ENCODE measurements around the gene ETV6.
A peak's percentile ranks its signal among the peaks of the same experiment; 100 is the strongest.

Gene ETV6

GRCh38 chr12:11716794-11717518, 67.5 kb downstream of the ETV6 start:
- peaks cover 38% of the 10 kb centered on the region for H3K36me3 Mint-ChIP-seq
- CTCF ChIA-PET: no interaction called here

GRCh38 chr12:11717519-11717961, 68.1 kb downstream of the ETV6 start:
- Mint-ChIP-seq H3K27me3 (no peaks in the 10 kb centered on the region), H3K27ac (no peak overlapping the region), H3K4me3 (no peak overlapping the region), H3K4me1 (peaks cover 17% of the 10 kb centered on the region), H3K36me3 (peaks cover 38% of the 10 kb centered on the region), H3K9me3 (no peaks in the 10 kb centered on the region)
- no peak for DNase-seq
- CTCF ChIA-PET: no interaction called here

More at GRCh38 chr12:11716794-11717518, 67.5 kb downstream of the ETV6 start:
- peaks cover 17% of the 10 kb centered on the region for H3K4me1 Mint-ChIP-seq
- no peaks in the 10 kb centered on the region for H3K9me3 Mint-ChIP-seq
- H3K27ac Mint-ChIP-seq: no peak overlapping the region
- no peak overlapping the region for H3K4me3 Mint-ChIP-seq
- DNase-seq: no peak
- H3K27me3 Mint-ChIP-seq: no peaks in the 10 kb centered on the region

DNA sequence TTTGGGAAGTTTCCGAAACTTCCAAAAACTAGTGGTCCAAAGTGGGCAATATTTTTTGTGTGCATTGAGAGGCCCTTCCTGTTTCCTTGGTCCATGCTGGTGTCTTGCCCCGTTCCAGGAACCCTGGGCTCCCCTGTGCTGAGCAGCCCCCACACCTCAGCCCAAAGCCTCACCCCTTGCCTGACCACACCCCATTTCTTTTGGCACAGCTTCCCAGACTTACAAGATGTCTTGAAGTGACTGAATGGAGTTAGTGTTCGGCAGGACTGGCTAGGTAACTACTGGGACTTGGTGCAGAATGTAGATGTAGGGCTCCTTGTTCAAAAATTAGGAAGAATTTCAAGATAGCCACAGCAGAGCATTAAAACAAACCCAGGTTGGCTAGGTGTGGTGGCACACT, 68.6 kb downstream of the ETV6 start:
- Mint-ChIP-seq H3K36me3 (peaks cover 35% of the 10 kb centered on the region), H3K9me3 (no peaks in the 10 kb centered on the region), H3K4me1 (peaks cover 17% of the 10 kb centered on the region), H3K4me3 (no peak overlapping the region), H3K27me3 (no peaks in the 10 kb centered on the region), H3K27ac (no peak overlapping the region)
- CTCF ChIA-PET: no interaction called here
- DNase-seq: no peak

GRCh38 chr12:11718768-11719253, 69.3 kb downstream of the ETV6 start:
- CTCF ChIA-PET: no interaction called here
- H3K4me3 Mint-ChIP-seq: no peak overlapping the region
- no peak for DNase-seq
- peaks cover 37% of the 10 kb centered on the region for H3K36me3 Mint-ChIP-seq
- no peak overlapping the region for H3K27ac Mint-ChIP-seq
- H3K9me3 Mint-ChIP-seq: no peaks in the 10 kb centered on the region
- no peaks in the 10 kb centered on the region for H3K27me3 Mint-ChIP-seq
- peaks cover 15% of the 10 kb centered on the region for H3K4me1 Mint-ChIP-seq

GRCh38 chr12:11719678-11720099, 70.2 kb downstream of the ETV6 start:
- Mint-ChIP-seq H3K4me1 (peaks cover 15% of the 10 kb centered on the region), H3K36me3 (peaks cover 30% of the 10 kb centered on the region), H3K27ac (no peak overlapping the region), H3K27me3 (no peaks in the 10 kb centered on the region), H3K4me3 (no peak overlapping the region), H3K9me3 (no peaks in the 10 kb centered on the region)
- DNase-seq: peak; percentile 24
- CTCF ChIA-PET: no interaction called here

GRCh38 chr12:11722071-11722470, 72.6 kb downstream of the ETV6 start:
- Mint-ChIP-seq H3K36me3 (peaks cover 26% of the 10 kb centered on the region), H3K4me1 (peaks cover 30% of the 10 kb centered on the region), H3K4me3 (no peak overlapping the region), H3K27ac (no peak overlapping the region), H3K27me3 (no peaks in the 10 kb centered on the region), H3K9me3 (peaks cover 2% of the 10 kb centered on the region)
- CTCF ChIA-PET: interaction anchor here (1.0 kb wide), 1 partner anchor 68 kb away, joined by 3 read pairs; no protein-coding TSS in a partner anchor
- no peak for DNase-seq

DNA sequence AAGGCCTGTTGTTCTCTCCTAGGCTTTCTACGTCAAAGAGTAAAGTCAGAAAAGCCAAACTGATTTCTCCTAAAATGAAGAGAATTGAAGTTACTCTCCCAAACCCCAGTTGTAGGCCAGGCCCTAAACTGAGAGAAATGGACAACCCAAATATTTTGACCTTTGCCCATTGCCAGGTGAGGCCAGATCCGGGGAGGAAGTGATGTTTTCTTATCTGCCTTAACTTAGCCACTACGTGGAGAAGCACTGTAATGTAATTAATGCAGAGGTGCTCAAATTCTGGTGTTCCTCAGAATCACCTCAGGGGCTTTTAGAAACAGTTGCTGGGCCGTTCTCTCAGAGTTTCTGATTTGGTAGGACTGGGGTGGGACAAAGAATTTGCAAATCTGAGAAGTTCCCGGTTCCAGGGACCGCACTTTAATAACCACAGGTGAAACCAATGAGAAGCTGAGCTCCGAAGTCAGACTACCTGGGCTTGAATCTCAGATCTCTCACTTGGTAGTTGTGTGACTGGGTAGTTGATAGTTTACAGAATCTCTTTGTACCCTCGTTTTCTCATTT, 73.2 kb downstream of the ETV6 start:
- H3K9me3 Mint-ChIP-seq: peaks cover 2% of the 10 kb centered on the region
- H3K36me3 Mint-ChIP-seq: peaks cover 26% of the 10 kb centered on the region
- no peak overlapping the region for H3K4me3 Mint-ChIP-seq
- no peak overlapping the region for H3K27ac Mint-ChIP-seq
- peaks cover 36% of the 10 kb centered on the region for H3K4me1 Mint-ChIP-seq
- no peaks in the 10 kb centered on the region for H3K27me3 Mint-ChIP-seq
- DNase-seq: no peak
- CTCF ChIA-PET: interaction anchor here (1.0 kb wide), 1 partner anchor 69 kb away, joined by 3 read pairs; no protein-coding TSS in a partner anchor

- Mint-ChIP-seq H3K27me3 (no peaks in the 10 kb centered on the region), H3K4me1 (peaks cover 41% of the 10 kb centered on the region), H3K4me3 (no peak overlapping the region), H3K9me3 (peaks cover 2% of the 10 kb centered on the region), H3K36me3 (peaks cover 26% of the 10 kb centered on the region), H3K27ac (no peak overlapping the region)
- CTCF ChIA-PET: no interaction called here
- DNase-seq: no peak
Observed at GRCh38 chr12:11723993-11724392, 74.5 kb downstream of the ETV6 start.

DNA sequence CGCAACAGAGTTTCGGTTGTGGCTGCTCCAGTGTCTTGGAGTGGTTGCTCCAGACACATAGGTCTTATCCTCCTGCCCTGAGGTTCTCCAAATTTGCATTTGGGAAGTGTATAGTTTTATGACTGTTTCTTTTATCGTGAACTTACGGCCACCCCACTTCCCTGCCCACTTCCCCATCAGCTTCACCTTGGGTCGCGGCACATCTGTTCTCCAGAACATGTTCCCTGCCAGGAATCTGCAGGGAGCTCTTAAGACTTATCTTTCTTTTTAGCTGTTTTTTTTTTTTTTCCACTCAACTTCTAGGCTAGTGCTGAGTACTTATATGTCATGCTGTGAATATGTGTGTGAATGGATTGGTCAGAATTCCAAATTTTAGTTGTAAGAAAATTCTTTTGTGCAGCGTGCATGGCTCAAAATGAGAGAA, 75.4 kb downstream of the ETV6 start:
- no peak for DNase-seq
- H3K4me3 Mint-ChIP-seq: no peak overlapping the region
- H3K9me3 Mint-ChIP-seq: peaks cover 2% of the 10 kb centered on the region
- H3K36me3 Mint-ChIP-seq: peaks cover 23% of the 10 kb centered on the region
- no peaks in the 10 kb centered on the region for H3K27me3 Mint-ChIP-seq
- no peak overlapping the region for H3K27ac Mint-ChIP-seq
- H3K4me1 Mint-ChIP-seq: peaks cover 40% of the 10 kb centered on the region
- CTCF ChIA-PET: no interaction called here

DNA sequence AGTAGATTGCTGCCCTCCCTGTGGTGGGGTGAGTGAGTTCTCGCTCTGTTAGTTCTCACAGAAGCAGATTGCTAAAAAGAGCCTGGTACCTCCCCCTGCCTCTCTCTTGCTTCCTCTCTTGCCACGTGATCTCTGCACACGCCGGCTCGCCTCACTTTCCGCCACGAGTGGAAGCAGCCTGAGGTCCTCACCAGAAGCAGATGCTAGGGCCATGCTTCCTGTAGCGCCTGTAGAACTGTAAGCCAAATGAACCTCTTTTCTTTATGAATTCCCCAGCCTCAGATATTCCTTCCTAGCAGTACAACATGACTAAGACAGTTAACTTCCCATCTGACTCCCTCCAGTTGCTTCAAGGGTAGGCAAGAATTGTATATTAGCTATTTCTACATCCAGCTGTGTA, 76.2 kb downstream of the ETV6 start:
- Mint-ChIP-seq H3K36me3 (peaks cover 20% of the 10 kb centered on the region), H3K4me1 (peaks cover 46% of the 10 kb centered on the region), H3K27me3 (no peaks in the 10 kb centered on the region), H3K9me3 (peaks cover 2% of the 10 kb centered on the region), H3K4me3 (no peak overlapping the region), H3K27ac (no peak overlapping the region)
- CTCF ChIA-PET: interaction anchor here (0.8 to 1.3 kb wide), 2 partner anchors 87 to 144 kb away, joined by 3 to 4 read pairs; no protein-coding TSS in a partner anchor
- no peak for DNase-seq

- no peak overlapping the region for H3K4me3 Mint-ChIP-seq
- peaks cover 56% of the 10 kb centered on the region for H3K4me1 Mint-ChIP-seq
- peaks cover 15% of the 10 kb centered on the region for H3K36me3 Mint-ChIP-seq
- peak overlapping the region; percentile 4 for H3K27ac Mint-ChIP-seq
- no peaks in the 10 kb centered on the region for H3K27me3 Mint-ChIP-seq
- peaks cover 2% of the 10 kb centered on the region for H3K9me3 Mint-ChIP-seq
- no peak for DNase-seq
- CTCF ChIA-PET: interaction anchor here (0.8 to 1.3 kb wide), 2 partner anchors 86 to 306 kb away, joined by 3 to 4 read pairs; no protein-coding TSS in a partner anchor
Observed at GRCh38 chr12:11726659-11727058, 77.2 kb downstream of the ETV6 start.

GRCh38 chr12:11727133-11727664, 77.7 kb downstream of the ETV6 start:
- H3K4me3 Mint-ChIP-seq: no peak overlapping the region
- H3K27ac Mint-ChIP-seq: peak overlapping the region; percentile 4
- peaks cover 15% of the 10 kb centered on the region for H3K36me3 Mint-ChIP-seq
- CTCF ChIA-PET: interaction anchor here (0.8 to 1.3 kb wide), 2 partner anchors 86 to 306 kb away, joined by 3 to 4 read pairs; no protein-coding TSS in a partner anchor
- peaks cover 61% of the 10 kb centered on the region for H3K4me1 Mint-ChIP-seq
- peaks cover 2% of the 10 kb centered on the region for H3K9me3 Mint-ChIP-seq
- DNase-seq: peak; percentile 77
- no peaks in the 10 kb centered on the region for H3K27me3 Mint-ChIP-seq

- Mint-ChIP-seq H3K9me3 (peaks cover 2% of the 10 kb centered on the region), H3K27ac (no peak overlapping the region), H3K4me1 (peaks cover 71% of the 10 kb centered on the region), H3K36me3 (peaks cover 17% of the 10 kb centered on the region), H3K27me3 (no peaks in the 10 kb centered on the region), H3K4me3 (no peak overlapping the region)
- DNase-seq: no peak
- CTCF ChIA-PET: interaction anchor here (0.7 to 1.0 kb wide), 2 partner anchors 12 to 52 kb away, joined by 3 to 4 read pairs; no protein-coding TSS in a partner anchor
Observed at GRCh38 chr12:11728154-11728755, 78.8 kb downstream of the ETV6 start.

DNA sequence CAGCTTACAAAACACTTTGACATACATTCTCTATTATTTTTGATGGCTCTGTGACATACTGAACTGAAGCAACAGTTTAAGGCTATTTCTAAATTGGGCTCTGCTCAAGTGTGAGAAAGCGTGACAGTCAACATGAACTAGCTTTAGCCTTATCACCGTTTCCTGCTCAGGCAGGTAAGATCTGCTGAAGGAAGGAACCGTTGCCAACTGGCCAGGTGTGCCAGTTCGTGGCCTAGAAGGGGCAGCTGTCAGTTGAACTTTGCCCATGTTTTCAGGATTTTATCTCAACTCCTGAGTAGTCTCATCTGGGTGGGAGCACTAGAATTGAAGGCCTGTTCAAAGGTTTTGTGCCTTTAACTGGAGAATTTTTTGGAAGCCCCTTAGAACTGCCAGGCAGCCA, 79.5 kb downstream of the ETV6 start:
- Mint-ChIP-seq H3K27me3 (no peaks in the 10 kb centered on the region), H3K4me3 (no peak overlapping the region), H3K27ac (no peak overlapping the region)

More for the DNA sequence above, 79.5 kb downstream of the ETV6 start:
- peaks cover 2% of the 10 kb centered on the region for H3K9me3 Mint-ChIP-seq
- CTCF ChIA-PET: interaction anchor here (0.7 to 1.0 kb wide), 2 partner anchors 11 to 51 kb away, joined by 3 to 4 read pairs; no protein-coding TSS in a partner anchor
- peaks cover 22% of the 10 kb centered on the region for H3K36me3 Mint-ChIP-seq
- DNase-seq: no peak
- H3K4me1 Mint-ChIP-seq: peaks cover 76% of the 10 kb centered on the region
